ENCODE measurements around the gene RUNX2. TPM values are rescaled to one million over a fixed set of nuclear protein-coding genes. Genes with fewer than 3 reads are reported as not detected.

Gene RUNX2
- total RNA-seq, 1 donor from 2014 or later: 0.09 TPM

GRCh38 chr6:45532721-45533210 is 204.6 kb downstream of the RUNX2 start:
- Histone ChIP-seq H3K79me2 (ENCODE audit: low read depth) (no peaks in the 10 kb centered on the region), H3K4me1 (peaks cover 4% of the 10 kb centered on the region), H3K9ac (no peak overlapping the region), H4K20me1 (ENCODE audit: low read depth) (no peaks in the 10 kb centered on the region), H3F3A (ENCODE audit: low read depth) (no peaks in the 10 kb centered on the region), H3K9me3 (ENCODE audit: low read depth) (no peaks in the 10 kb centered on the region), H3K27me3 (no peaks in the 10 kb centered on the region), H2AFZ (replicated peaks) (no peak overlapping the region), H3K4me3 (no peak overlapping the region), H3K4me2 (no peak overlapping the region), H3K27ac (no peak overlapping the region), H3K36me3 (no peaks in the 10 kb centered on the region)
- peaks cover 4% of the 10 kb centered on the region for H3K27me3 Mint-ChIP-seq (ENCODE audit: insufficient read depth, low read depth)
- no peaks in the 10 kb centered on the region for H3K36me3 Mint-ChIP-seq
- no peaks in the 10 kb centered on the region for H3K4me1 Mint-ChIP-seq
- no peak for DNase-seq (ENCODE audit: low spot score)
- H3K4me3 Mint-ChIP-seq: no peak overlapping the region
- H3K27ac Mint-ChIP-seq: no peak overlapping the region
- no peaks in the 10 kb centered on the region for H3K9me3 Mint-ChIP-seq
- no peak for TF ChIP-seq EZH2 (IDR thresholded peaks at IDR 0.05)
- TF ChIP-seq, protein P1, sequence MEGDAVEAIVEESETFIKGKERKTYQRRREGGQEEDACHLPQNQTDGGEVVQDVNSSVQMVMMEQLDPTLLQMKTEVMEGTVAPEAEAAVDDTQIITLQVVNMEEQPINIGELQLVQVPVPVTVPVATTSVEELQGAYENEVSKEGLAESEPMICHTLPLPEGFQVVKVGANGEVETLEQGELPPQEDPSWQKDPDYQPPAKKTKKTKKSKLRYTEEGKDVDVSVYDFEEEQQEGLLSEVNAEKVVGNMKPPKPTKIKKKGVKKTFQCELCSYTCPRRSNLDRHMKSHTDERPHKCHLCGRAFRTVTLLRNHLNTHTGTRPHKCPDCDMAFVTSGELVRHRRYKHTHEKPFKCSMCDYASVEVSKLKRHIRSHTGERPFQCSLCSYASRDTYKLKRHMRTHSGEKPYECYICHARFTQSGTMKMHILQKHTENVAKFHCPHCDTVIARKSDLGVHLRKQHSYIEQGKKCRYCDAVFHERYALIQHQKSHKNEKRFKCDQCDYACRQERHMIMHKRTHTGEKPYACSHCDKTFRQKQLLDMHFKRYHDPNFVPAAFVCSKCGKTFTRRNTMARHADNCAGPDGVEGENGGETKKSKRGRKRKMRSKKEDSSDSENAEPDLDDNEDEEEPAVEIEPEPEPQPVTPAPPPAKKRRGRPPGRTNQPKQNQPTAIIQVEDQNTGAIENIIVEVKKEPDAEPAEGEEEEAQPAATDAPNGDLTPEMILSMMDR (IDR thresholded peaks at IDR 0.05): no peak
- TF ChIP-seq EZH2phosphoT487 (IDR thresholded peaks at IDR 0.05): no peak

GRCh38 chr6:45533386-45533785 is 205.3 kb downstream of the RUNX2 start:
- peak overlapping the region; percentile 3 for H3K4me2 ChIP-seq
- no peaks in the 10 kb centered on the region for H3K79me2 ChIP-seq (ENCODE audit: low read depth)
- Mint-ChIP-seq H3K36me3 (no peaks in the 10 kb centered on the region), H3K27ac (no peak overlapping the region), H3K9me3 (no peaks in the 10 kb centered on the region), H3K27me3 (ENCODE audit: insufficient read depth, low read depth) (peaks cover 4% of the 10 kb centered on the region), H3K4me3 (no peak overlapping the region), H3K4me1 (no peaks in the 10 kb centered on the region)
- H3F3A ChIP-seq (ENCODE audit: low read depth): no peaks in the 10 kb centered on the region
- TF ChIP-seq, protein P1 (IDR thresholded peaks at IDR 0.05): no peak
- TF ChIP-seq EZH2 (IDR thresholded peaks at IDR 0.05) (no peak), EZH2phosphoT487 (IDR thresholded peaks at IDR 0.05) (no peak)
- no peaks in the 10 kb centered on the region for H4K20me1 ChIP-seq (ENCODE audit: low read depth)
- no peaks in the 10 kb centered on the region for H3K36me3 ChIP-seq
- no peaks in the 10 kb centered on the region for H3K9me3 ChIP-seq (ENCODE audit: low read depth)
- peak overlapping the region; percentile 86 for H2AFZ ChIP-seq (replicated peaks)
- peaks cover 4% of the 10 kb centered on the region for H3K4me1 ChIP-seq
- no peak overlapping the region for H3K9ac ChIP-seq
- no peak for DNase-seq (ENCODE audit: low spot score)
- no peak overlapping the region for H3K4me3 ChIP-seq
- H3K27me3 ChIP-seq: no peaks in the 10 kb centered on the region
- H3K27ac ChIP-seq: no peak overlapping the region

DNA sequence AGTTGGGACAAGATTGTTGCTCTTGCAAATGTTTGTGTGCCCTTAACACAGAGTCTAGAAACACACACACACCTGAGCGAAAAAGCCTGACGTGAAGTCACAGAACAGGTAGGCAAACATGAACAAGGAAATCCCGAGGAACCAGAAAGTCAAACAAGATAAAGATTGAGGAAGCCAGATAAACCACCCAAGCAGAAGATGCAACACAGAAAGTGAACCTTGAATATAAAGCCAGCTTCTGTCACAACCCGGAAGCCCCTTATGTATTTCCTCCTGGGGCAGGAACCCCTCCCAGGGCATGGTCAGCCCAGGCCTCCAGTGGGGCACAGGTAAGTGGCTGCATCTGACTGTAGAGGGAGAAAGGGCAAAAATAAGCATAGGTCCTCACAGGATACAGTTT is 207.8 kb downstream of the RUNX2 start:
- no peak overlapping the region for H3K4me3 ChIP-seq
- DNase-seq (ENCODE audit: low spot score): no peak
- H3K4me2 ChIP-seq: no peak overlapping the region
- Mint-ChIP-seq H3K4me3 (no peak overlapping the region), H3K4me1 (peaks cover 2% of the 10 kb centered on the region), H3K27ac (no peak overlapping the region), H3K27me3 (ENCODE audit: insufficient read depth, low read depth) (peaks cover 4% of the 10 kb centered on the region), H3K36me3 (no peaks in the 10 kb centered on the region), H3K9me3 (no peaks in the 10 kb centered on the region)
- H3K27ac ChIP-seq: no peak overlapping the region
- no peaks in the 10 kb centered on the region for H3F3A ChIP-seq (ENCODE audit: low read depth)
- peaks cover 4% of the 10 kb centered on the region for H3K4me1 ChIP-seq
- no peak overlapping the region for H2AFZ ChIP-seq (replicated peaks)
- H3K9me3 ChIP-seq (ENCODE audit: low read depth): no peaks in the 10 kb centered on the region
- H3K36me3 ChIP-seq: no peaks in the 10 kb centered on the region
- no peaks in the 10 kb centered on the region for H4K20me1 ChIP-seq (ENCODE audit: low read depth)
- H3K27me3 ChIP-seq: no peaks in the 10 kb centered on the region
- no peaks in the 10 kb centered on the region for H3K79me2 ChIP-seq (ENCODE audit: low read depth)
- no peak for TF ChIP-seq EZH2phosphoT487 (IDR thresholded peaks at IDR 0.05)
- H3K9ac ChIP-seq: no peak overlapping the region

- Mint-ChIP-seq H3K27ac (no peak overlapping the region), H3K27me3 (ENCODE audit: insufficient read depth, low read depth) (peaks cover 6% of the 10 kb centered on the region)
These were observed 209.4 kb downstream of the RUNX2 start for GRCh38 chr6:45537539-45537938.

More at GRCh38 chr6:45537539-45537938, 209.4 kb downstream of the RUNX2 start:
- no peak overlapping the region for H3K27ac ChIP-seq
- Mint-ChIP-seq H3K36me3 (no peaks in the 10 kb centered on the region), H3K9me3 (no peaks in the 10 kb centered on the region), H3K4me1 (peaks cover 10% of the 10 kb centered on the region), H3K4me3 (no peak overlapping the region)
- H3K27me3 ChIP-seq: no peaks in the 10 kb centered on the region
- peaks cover 4% of the 10 kb centered on the region for H3K4me1 ChIP-seq
- no peak overlapping the region for H3K4me3 ChIP-seq
- H3F3A ChIP-seq (ENCODE audit: low read depth): no peaks in the 10 kb centered on the region
- DNase-seq (ENCODE audit: low spot score): no peak
- H3K9ac ChIP-seq: no peak overlapping the region
- no peak overlapping the region for H3K4me2 ChIP-seq
- TF ChIP-seq EZH2phosphoT487 (IDR thresholded peaks at IDR 0.05): no peak
- TF ChIP-seq, protein P1 (IDR thresholded peaks at IDR 0.05): no peak
- no peak for TF ChIP-seq EZH2 (IDR thresholded peaks at IDR 0.05)
- no peaks in the 10 kb centered on the region for H3K9me3 ChIP-seq (ENCODE audit: low read depth)
- H4K20me1 ChIP-seq (ENCODE audit: low read depth): no peaks in the 10 kb centered on the region
- H2AFZ ChIP-seq (replicated peaks): no peak overlapping the region
- no peaks in the 10 kb centered on the region for H3K36me3 ChIP-seq
- no peaks in the 10 kb centered on the region for H3K79me2 ChIP-seq (ENCODE audit: low read depth)
